K562 (cell line): ENCODE results near the gene RDM1. TPM values are rescaled to one million over a fixed set of nuclear protein-coding genes. Genes with fewer than 3 reads are reported as not detected.

Source experiments
- AFF4 ChIP-seq: sonication (generic); formaldehyde crosslinking; IDR thresholded peaks from 2 replicates; pipeline ENCODE4 v1.8.0; 2023; ENCODE audit warnings: mild to moderate bottlenecking, missing genetic modification reagents
- CHD2 ChIP-seq: IDR thresholded peaks from 2 replicates; pipeline ENCODE4 v1.6.1; 2011; ENCODE audit warnings: low read depth, low read length
- E2F5 ChIP-seq: sonication (generic); formaldehyde crosslinking; IDR thresholded peaks from 2 replicates; pipeline ENCODE4 v1.8.0; 2022; ENCODE audit warnings: mild to moderate bottlenecking, missing genetic modification reagents
- E2F8 ChIP-seq: fragments of 450-650 bp; IDR thresholded peaks from 2 replicates; pipeline ENCODE4 v1.7.1; 2018; ENCODE audit warnings: mild to moderate bottlenecking, low read depth; ENCODE audit not compliant: partially characterized antibody
- ELF4 ChIP-seq: fragments of 450-650 bp; formaldehyde crosslinking; IDR thresholded peaks from 2 replicates; pipeline ENCODE4 v1.4.0; 2022; ENCODE audit warnings: missing genetic modification characterization
- MYC ChIP-seq, 2 experiments: fragments of 250-450 bp in 1 of 2; sonication (Bioruptor Pico) in 1 of 2; IDR thresholded peaks; 2 replicates each; pipeline versions ENCODE4 v1.5.1 to v1.6.1; 2012 to 2021; ENCODE audit warnings: low read depth in 2 of 2, borderline replicate concordance in 1 of 2, improper control_type of control experiment in 1 of 2, low read length in 1 of 2, mild to moderate bottlenecking in 1 of 2, moderate library complexity in 1 of 2
- PHB ChIP-seq: fragments of 250-450 bp; sonication (Bioruptor Pico); IDR thresholded peaks from 2 replicates; pipeline ENCODE4 v1.5.0; 2021
- SIRT6 ChIP-seq: IDR thresholded peaks from one replicate; pipeline ENCODE4 v1.6.1; 2012; ENCODE audit warnings: low read depth, mild to moderate bottlenecking, control low read depth, inconsistent platforms, low read length, moderate library complexity
- TRIM25 ChIP-seq: fragments of 450-650 bp; IDR thresholded peaks from 2 replicates; pipeline ENCODE4 v1.7.0; 2016; ENCODE audit warnings: borderline replicate concordance
- ZBED1 ChIP-seq: IDR thresholded peaks from 2 replicates; pipeline ENCODE4 v1.6.1; 2014
- ZBTB12 ChIP-seq: fragments of 250-450 bp; sonication (Bioruptor Pico); IDR thresholded peaks from 2 replicates; pipeline ENCODE4 v1.4.0; 2020
- ZFP1 ChIP-seq: fragments of 450-650 bp; formaldehyde crosslinking; IDR thresholded peaks from 2 replicates; pipeline ENCODE4 v1.4.0; 2020; ENCODE audit warnings: mild to moderate bottlenecking, mixed read lengths
- ZNF239 ChIP-seq: fragments of 250-450 bp; sonication (Bioruptor Pico); IDR thresholded peaks from 2 replicates; pipeline ENCODE4 v1.4.0; 2020; ENCODE audit warnings: mild to moderate bottlenecking
- ZNF584 ChIP-seq: fragments of 200-800 bp; sonication (Bioruptor generic); IDR thresholded peaks from 2 replicates; pipeline ENCODE4 v1.6.1; 2016; ENCODE audit warnings: low read depth, mild to moderate bottlenecking, missing genetic modification characterization, missing compliant biosample characterization
- ZNF766 ChIP-seq: fragments of 200-800 bp; sonication (Bioruptor generic); conservative IDR thresholded peaks from 2 replicates; pipeline ENCODE4 v1.6.1; 2016; ENCODE audit warnings: missing genetic modification characterization, missing compliant biosample characterization
- polyA plus RNA-seq, 8 experiments: library from polyadenylated mRNA; depleted of rRNA in 4 of 8; stranded (reverse) in 5 of 8; unstranded in 3 of 8; fragments of >200 nt; fragmentation: Nextera tagmentation in 2 of 8; fragmentation: Illumina TruSeq in 1 of 8; extraction: Ambion mirVana in 2 of 8; extraction: Trizol in 1 of 8; gene quantifications; 2 replicates each; pipeline versions ENCODE4 v1.2.1 to v1.2.3, GENCODE V29; 2011 to 2014; ENCODE audit warnings: inconsistent platforms in 1 of 8, missing spikeins in 1 of 8
- total RNA-seq, 7 experiments: library from RNA; depleted of rRNA in 6 of 7; stranded (reverse); fragments of >200 nt in 6 of 7; fragmentation: Illumina TruSeq in 2 of 7; extraction: Trizol in 2 of 7; gene quantifications; 2 replicates each; pipeline versions ENCODE4 v1.2.1 to v1.2.3, GENCODE V29; 2011 to 2021; ENCODE audit warnings: low replicate concordance in 1 of 7

RDM1 gene
- total and polyA plus RNA-seq, 9 of the 15 experiments (the other 6 are each of a cell fraction or from before 2014, with no cell fraction given): 2.5 to 11.2 (median 5.4) TPM

- TF ChIP-seq TRIM25 (no peak), ZFP1 (CRISPR knock-in tag) (no peak), PHB (CRISPR knock-in tag) (no peak), ZBTB12 (CRISPR knock-in tag) (no peak), E2F8 (no peak), ELF4 (CRISPR knock-in tag) (no peak), CHD2 (no peak), ZNF584 (CRISPR knock-in tag) (no peak), ZBED1 (no peak), ZNF239 (CRISPR knock-in tag) (no peak), ZNF766 (CRISPR knock-in tag) (no peak), SIRT6 (no peak), AFF4 (CRISPR knock-in tag) (no peak), E2F5 (no peak), MYC (IDR thresholded peaks at IDR 0.05; ENCODE audit: low read depth, low read length) (no peak), MYC (CRISPR knock-in tag; IDR thresholded peaks at IDR 0.05; ENCODE audit: borderline replicate concordance, low read depth) (no peak)
Measured at GRCh38 chr17:35917519-35918213, 12.9 kb downstream of the RDM1 start (continued).
